Suppressor macrophage (primary cell): ENCODE data around the gene COL10A1.

ENCODE experiments used
- DNase-seq, 4 experiments: peaks; one replicate each; pipeline ENCODE4 v3.0.0-alpha.2; 2020 to 2022

The COL10A1 gene

GRCh38 chr6:116083052-116083451 is 42.9 kb downstream of the COL10A1 start:
- no peak for DNase-seq

GRCh38 chr6:116078945-116079344 is 47.0 kb downstream of the COL10A1 start:
- no peak for DNase-seq

- DNase-seq, result no peak
These were observed 47.4 kb downstream of the COL10A1 start for GRCh38 chr6:116078522-116078921.

GRCh38 chr6:116074732-116075390 is 51.1 kb downstream of the COL10A1 start:
- DNase-seq, result no peak

GRCh38 chr6:116073765-116074440 is 52.0 kb downstream of the COL10A1 start:
- no peak for DNase-seq

- no peak for DNase-seq
These were observed 53.6 kb downstream of the COL10A1 start for GRCh38 chr6:116072368-116072767.

- DNase-seq, result no peak
These were observed 55.1 kb downstream of the COL10A1 start for GRCh38 chr6:116070616-116071389.

- DNase-seq, result no peak
These were observed 55.8 kb downstream of the COL10A1 start for GRCh38 chr6:116070101-116070500.
